ENCODE data around the gene FTO.

DNA sequence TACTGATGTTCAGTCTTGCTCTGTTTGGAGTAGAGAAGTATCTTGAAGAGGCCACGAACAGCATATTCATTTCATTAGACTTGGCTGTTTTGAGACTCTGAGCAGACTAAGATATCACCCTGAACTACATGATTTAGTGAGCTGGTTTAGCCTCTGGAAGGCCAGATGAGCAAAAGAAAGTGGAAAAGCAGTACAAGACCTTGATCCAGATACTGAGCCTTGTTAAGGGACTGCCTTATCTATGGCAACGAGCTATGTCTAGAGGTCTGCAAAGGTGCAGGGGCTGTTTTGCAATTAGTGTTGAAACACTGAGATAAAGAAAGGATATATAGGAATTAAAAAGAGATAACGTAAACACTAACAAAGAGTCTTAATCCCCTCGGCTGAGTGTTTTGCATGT, 351.2 kb downstream of the FTO start:
- no peak for TF ChIP-seq CTCF (IDR thresholded peaks at IDR 0.05)
- TF ChIP-seq POLR2A (IDR thresholded peaks at IDR 0.05), result no peak
